Measurements from ENCODE around the gene PLD1.
A peak's percentile ranks its signal among the peaks of the same experiment; 100 is the strongest.

PLD1 gene

DNA sequence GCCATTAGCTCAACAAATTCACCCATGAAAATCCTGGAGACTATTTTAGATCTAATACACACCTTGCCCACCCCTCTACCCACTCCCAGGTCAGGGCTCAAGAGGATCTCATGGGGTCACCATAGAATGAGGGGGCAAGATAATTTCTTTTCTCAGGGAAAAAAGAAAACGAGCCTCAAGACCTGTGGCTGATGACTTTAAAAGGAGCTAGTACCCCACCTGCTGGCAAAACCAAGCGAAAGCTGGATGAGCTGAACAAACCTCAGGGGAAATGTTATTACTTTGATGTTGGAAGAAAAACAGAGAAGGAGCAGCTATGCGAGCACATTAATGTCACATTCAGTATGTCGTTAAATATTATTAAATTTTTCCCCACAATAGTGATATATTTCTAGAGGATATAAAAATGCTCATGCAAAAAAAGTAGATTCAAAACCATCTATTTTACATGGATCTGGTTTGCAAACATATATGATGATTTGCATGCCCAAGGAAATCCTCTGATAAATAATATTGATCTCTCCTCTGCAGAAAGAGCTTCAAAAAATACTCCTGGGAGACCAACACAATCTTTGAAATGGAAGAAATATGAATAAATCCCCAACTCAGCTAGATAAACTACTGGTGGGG is 37.7 kb downstream of the PLD1 start:
- DNase-seq (ENCODE audit: low read depth), result peak; percentile 81
- TF ChIP-seq MYC (IDR thresholded peaks at IDR 0.05; ENCODE audit: low read depth, low read length) (no peak), MAX (IDR thresholded peaks at IDR 0.05; ENCODE audit: low read depth, low read length) (no peak), POLR2A (IDR thresholded peaks at IDR 0.05; ENCODE audit: extremely low read depth, insufficient read length) (no peak), CTCF (IDR thresholded peaks at IDR 0.05; ENCODE audit: low read depth, low read length) (peak; percentile 72)
- no peak overlapping the region for H3K4me3 ChIP-seq (ENCODE audit: low read depth, low read length)

DNA sequence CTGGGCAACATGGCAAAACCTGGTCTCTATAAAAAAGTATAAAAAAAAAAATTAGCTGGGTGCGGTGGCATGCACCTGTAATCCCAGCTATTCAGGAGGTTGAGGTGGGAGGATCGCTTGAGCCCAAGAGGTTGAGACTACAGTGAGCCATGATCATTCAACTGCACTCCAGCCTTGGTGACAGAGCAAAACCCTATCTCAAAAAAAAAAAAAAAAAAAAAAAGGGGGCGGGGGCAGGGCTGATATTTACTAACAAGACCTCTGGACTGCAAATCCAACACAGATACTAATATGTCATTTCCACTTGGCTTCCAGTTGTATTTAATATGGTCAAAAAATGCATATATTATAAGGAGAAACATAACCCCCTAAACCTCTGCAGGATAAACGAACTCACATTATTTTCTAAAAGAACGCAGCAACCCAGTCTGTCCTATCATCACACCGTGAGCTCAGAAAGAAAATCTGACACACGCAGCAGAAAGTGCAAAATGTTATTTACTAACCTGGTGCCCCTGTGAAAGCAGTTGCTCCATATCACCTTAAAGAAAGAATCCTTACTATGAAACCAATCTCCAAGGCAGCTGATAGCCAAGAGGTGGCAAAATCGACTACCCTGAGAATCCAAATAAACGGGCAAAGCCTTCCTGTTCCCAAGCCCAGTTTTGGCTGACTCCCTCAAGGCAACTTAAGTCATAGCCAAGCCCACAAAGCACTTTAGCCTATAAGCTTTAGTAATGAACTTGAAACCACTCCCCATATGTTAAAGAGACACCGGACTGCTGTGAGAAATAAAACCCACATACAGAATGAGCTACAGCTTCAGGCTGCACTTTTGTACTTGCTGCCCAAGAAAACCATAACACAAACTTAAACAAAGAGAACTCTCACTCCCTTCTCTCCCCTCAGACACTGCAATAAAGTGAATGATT is 39.3 kb downstream of the PLD1 start:
- H3K4me3 ChIP-seq (ENCODE audit: low read depth, low read length), result peak overlapping the region; percentile 44
- DNase-seq (ENCODE audit: low read depth), result peak; percentile 82
- TF ChIP-seq POLR2A (IDR thresholded peaks at IDR 0.05; ENCODE audit: extremely low read depth, insufficient read length) (no peak), CTCF (IDR thresholded peaks at IDR 0.05; ENCODE audit: low read depth, low read length) (no peak), MYC (IDR thresholded peaks at IDR 0.05; ENCODE audit: low read depth, low read length) (no peak), MAX (IDR thresholded peaks at IDR 0.05; ENCODE audit: low read depth, low read length) (no peak)

GRCh38 chr3:171769461-171769860 is 40.8 kb downstream of the PLD1 start:
- TF ChIP-seq CTCF (IDR thresholded peaks at IDR 0.05; ENCODE audit: low read depth, low read length) (no peak), MYC (IDR thresholded peaks at IDR 0.05; ENCODE audit: low read depth, low read length) (no peak), MAX (IDR thresholded peaks at IDR 0.05; ENCODE audit: low read depth, low read length) (no peak), POLR2A (IDR thresholded peaks at IDR 0.05; ENCODE audit: extremely low read depth, insufficient read length) (no peak)
- H3K4me3 ChIP-seq (ENCODE audit: low read depth, low read length), result no peak overlapping the region
- no peak for DNase-seq (ENCODE audit: low read depth)

DNA sequence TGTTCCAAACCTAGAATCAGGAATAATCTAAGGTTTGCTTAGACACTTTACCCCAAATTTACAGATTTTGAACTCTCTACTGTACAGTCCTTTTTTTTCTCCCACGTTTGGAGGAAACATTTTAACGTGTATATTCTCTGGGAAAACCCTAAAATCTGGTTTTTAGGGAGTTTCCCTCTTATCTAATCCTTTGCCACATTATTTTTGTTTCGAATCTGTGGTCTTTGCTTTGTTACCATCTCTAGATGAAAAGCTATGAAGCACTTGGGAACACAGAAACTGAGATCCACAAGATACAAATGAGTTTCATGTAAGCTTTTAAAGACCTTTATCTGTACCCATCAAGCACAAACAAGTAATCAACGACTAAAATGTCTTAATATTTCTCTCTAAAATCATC is 41.3 kb downstream of the PLD1 start:
- TF ChIP-seq MYC (IDR thresholded peaks at IDR 0.05; ENCODE audit: low read depth, low read length) (no peak), MAX (IDR thresholded peaks at IDR 0.05; ENCODE audit: low read depth, low read length) (no peak), POLR2A (IDR thresholded peaks at IDR 0.05; ENCODE audit: extremely low read depth, insufficient read length) (no peak), CTCF (IDR thresholded peaks at IDR 0.05; ENCODE audit: low read depth, low read length) (no peak)
- no peak for DNase-seq (ENCODE audit: low read depth)
- H3K4me3 ChIP-seq (ENCODE audit: low read depth, low read length), result no peak overlapping the region

DNA sequence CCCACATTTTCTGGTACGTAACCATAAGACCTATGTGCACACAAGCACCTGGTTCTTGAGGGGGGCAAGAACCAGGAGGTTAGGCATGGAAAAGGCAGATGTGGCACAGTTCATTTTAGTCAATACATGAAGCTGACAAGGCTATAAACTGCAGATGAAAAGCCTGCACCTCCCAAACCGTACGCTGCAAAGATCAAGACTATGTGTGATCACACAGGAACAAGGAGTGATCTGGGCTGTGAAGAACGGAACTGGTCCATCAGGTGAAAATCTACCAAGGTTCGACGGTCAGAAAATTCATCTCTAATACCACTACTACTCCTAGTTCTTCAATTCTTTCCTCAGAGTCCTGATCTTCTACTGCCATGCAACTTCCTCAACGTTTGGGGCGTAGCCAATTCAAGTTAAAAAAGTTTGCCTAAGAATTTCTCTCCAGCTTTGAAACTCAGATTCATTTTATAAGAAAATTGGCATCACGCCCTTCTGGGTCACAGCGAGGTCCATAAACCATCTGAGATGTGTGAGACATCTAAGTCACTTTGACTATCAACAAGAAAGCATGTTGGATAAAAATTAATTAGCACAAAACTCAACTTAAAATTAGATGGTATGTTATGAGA is 41.9 kb downstream of the PLD1 start:
- TF ChIP-seq POLR2A (IDR thresholded peaks at IDR 0.05; ENCODE audit: extremely low read depth, insufficient read length) (no peak), MAX (IDR thresholded peaks at IDR 0.05; ENCODE audit: low read depth, low read length) (no peak), MYC (IDR thresholded peaks at IDR 0.05; ENCODE audit: low read depth, low read length) (no peak), CTCF (IDR thresholded peaks at IDR 0.05; ENCODE audit: low read depth, low read length) (no peak)
- DNase-seq (ENCODE audit: low read depth), result no peak
- no peak overlapping the region for H3K4me3 ChIP-seq (ENCODE audit: low read depth, low read length)

All from NB4 (cell line).